Stimulated activated CD4-positive, alpha-beta T cell treated with anti-CD3 and anti-CD28 coated beads, Interleukin-4, amount 100 ng/mL, for 1 hour (primary cell): ENCODE results near the gene CUEDC2.

ENCODE experiments used
- DNase-seq: peaks from one replicate; pipeline ENCODE4 v3.0.0-alpha.2; 2020

Gene CUEDC2

DNA sequence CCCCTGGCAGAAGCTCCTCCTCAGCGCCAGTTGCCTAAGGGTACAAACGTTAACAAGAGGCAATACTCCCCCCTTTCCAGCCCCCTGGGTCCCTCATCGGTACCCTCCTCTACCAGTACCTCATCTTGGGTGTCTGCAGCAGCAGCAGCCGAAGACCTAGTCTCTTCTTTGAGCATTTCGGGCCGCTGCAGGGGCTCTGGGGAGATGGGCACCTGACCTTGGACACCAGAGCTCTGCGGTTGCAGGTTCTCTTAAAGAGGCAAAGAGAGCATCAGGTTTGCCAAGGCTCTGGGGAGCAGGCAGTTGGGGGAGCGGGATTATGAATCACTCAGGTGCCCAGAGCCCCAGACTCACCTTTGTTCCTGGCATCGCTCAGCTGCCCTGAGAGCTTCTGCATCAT, 8.2 kb downstream of the CUEDC2 start:
- no peak for DNase-seq

DNA sequence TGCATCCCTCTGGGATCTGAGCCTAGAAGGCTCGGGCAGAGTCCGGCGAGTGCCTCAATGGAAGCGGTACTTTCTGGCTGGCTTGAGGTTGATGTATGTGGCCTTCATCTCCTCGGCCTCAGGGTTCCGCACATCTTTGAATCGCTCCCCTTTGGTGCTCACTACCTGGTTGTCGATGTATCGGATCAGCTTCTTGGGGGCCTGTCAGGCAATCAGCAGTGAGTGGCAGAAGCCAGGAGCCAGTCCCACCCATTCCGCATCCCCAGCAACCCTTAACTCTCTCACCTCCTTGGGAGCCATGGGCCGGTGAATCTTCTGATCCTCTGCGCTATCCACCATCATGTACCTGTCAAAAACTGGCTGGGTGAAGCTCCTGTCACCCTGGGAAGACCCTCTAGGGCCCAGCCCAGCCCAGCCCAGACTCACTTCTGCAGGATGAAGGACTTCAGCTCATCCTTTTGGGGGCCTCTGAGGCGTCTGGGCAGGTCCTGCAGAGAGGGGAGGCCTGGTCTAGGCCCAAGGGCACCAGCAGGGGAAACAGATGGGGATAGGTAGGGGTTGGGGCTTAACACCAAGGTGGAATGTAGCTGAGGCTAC, 8.9 kb downstream of the CUEDC2 start:
- no peak for DNase-seq

DNA sequence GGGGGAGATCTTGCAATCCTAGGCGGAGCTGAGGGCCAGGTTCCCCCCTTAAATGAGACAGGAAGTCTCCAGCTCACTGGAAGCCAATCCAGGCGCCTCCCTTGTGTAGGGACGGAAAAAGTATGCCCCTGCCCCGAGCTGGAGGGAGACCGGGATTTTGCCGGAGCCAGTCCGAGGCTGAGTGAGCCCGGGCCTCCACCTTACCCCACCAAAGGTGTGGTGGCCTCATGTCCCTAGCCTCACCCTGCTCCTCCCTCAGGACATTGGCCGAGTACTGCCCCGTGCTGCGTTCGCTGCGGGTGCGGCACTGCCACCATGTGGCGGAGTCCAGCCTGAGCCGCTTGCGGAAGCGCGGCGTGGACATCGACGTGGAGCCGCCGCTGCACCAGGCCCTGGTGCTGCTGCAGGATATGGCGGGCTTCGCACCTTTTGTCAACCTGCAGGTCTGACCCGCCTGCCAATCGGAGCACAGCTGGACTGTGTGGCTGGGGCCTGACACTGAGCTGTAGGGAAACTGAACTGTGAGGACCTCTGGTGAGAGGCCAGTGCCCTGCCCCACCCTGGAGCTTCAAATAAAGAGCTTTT, 9.7 kb downstream of the CUEDC2 start:
- DNase-seq: peak; percentile 57

DNA sequence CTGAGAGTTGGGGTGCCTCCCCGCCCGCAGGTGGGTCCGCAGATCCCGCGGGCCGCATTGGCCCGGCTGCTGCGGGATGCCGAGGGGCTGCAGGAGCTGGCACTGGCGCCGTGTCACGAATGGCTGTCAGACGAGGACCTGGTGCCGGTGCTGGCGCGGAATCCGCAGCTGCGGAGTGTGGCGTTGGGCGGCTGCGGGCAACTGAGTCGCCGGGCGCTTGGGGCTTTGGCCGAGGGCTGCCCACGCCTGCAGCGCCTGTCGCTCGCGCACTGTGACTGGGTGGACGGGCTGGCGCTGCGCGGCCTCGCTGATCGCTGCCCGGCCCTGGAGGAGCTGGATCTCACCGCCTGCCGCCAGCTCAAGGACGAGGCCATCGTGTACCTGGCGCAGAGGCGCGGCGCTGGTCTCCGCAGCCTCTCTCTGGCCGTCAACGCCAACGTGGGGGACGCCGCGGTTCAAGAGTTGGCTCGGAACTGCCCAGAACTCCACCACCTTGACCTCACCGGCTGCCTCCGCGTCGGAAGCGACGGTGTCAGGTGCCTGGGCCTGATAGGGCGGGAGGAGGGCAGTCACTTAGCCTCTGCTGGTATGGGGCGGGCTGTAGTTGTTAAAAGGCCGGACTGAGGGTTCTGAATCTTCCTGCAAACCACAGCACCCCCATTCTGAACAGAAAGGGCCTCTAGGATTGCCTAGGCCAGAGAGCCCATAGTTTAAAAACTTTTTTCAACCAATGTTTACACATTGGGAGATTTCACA, 10.4 kb downstream of the CUEDC2 start:
- no peak for DNase-seq

DNA sequence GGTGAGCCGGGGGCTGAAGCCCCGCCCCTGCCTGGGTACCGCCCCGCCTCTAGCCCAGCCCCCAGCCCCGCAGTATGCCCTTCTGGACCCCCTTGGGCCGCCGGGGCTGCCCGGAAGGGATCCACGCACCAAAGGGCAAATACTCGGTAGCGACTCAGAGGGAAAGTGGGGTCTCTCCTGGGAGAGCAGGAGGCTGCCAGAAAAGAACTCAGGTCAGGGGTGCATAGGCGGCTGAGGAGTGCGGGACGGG, 10.9 kb downstream of the CUEDC2 start:
- DNase-seq: no peak

DNA sequence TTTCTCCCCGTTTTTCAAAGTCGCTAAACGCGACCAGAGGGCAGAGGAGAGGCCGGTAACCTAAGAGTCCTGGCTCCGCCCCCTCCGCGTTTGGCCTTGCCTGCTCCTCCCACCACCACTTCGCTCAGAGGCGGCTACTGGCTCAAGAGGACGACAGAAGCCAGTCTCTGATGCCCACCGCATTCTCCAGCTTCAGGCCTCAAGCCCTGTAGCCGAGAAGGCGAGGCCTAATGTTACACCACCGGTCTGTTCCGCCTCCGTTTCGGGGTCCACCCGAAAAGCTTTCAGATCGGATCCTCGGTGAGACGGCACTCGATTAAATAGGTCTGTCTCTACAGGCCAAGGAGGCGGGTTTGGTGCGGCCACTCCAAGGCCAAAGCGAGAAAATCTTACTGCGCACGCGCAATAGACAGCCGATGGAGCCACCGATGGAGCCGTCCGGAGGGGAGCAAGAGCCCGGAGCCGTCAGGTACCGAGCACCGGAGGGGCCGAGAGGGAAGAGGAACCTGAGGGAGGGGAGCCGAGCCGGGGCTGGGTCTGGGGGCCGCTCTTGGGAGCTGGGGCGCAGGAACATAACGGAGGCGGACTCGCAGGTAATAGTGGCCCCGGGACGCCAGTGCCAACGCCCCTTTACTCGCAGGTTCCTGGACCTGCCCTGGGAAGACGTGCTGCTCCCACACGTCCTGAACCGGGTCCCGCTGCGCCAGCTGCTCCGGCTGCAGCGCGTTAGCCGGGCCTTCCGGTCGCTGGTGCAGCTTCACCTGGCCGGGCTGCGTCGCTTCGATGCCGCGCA, 11.5 kb downstream of the CUEDC2 start, which contains the start of gene FBXL15:
Gene FBXL15, plus strand, starts transcription at position 123 of the 793 bp plus-strand sequence. Its CDS starts 294 bp downstream, at position 417.
- DNase-seq: peak; percentile 92

DNA sequence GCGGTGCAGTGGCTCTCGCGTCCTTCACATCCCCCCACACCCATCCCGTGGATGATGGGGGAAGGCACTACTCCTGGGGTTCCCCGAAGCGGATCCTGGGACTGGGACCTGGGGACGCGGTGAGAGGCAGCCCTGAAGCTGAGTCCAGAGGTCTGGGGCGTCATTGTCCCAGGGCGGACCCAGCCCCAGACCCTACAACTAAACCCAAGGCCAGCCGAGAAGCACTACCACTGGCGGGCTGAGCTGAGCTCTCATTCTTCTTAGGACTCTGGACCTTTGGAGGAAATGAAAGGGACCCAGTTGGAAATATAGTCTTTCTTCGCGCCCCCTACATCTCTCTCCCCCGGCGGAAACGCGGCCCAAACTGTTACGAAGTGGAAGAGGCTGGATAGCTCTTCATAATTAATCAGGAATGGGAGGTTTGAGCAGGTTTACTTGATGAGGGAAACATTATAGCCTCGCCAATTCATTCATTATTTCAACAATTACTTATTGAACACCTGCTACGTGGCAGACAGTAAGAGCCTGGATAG, 12.1 kb downstream of the CUEDC2 start:
- no peak for DNase-seq

DNA sequence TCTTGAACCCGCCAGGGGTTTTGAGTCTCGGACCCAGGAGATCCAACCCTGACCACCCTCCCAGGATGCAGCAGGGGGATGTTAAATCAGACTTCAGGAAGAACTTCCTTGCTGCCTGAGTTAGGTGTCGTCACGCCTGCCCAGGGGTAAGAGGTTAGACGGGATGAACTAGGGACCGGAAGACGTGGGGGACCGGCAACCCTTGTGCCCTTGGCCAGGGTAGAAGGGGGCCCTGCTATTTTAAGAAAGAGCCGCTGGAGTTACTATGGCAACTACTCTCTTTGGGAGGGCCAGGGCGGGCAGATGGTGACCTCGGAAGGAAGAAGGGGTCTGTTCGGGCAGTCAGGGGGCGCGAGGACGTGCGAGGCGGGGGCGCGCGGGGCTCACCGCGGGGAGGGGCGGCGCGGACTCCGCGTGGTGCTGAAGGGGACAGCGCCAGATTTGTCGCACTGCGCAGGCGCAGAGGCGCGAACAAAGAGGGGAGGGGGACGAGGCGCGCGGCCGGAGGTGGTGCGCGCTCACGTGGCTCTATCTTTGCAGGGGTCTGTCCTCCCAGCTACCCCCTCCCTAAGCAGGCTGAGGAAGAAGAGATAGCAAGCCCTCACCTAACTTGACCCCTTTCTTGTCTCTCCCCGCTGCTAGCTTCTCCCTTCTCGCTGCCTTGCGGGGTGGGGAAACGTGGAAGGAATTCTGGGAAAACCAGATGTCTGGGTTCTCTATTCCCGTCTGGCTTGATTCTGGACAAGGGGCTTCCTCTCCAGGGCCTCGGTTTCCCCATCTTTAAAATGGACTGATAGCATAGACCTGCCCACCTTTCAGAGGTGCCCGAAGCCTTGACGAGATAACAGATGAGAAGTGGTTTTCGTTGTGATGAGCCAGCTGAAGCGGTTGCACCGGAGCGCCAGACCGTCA, 12.8 kb downstream of the CUEDC2 start:
- peak; percentile 71 for DNase-seq

DNA sequence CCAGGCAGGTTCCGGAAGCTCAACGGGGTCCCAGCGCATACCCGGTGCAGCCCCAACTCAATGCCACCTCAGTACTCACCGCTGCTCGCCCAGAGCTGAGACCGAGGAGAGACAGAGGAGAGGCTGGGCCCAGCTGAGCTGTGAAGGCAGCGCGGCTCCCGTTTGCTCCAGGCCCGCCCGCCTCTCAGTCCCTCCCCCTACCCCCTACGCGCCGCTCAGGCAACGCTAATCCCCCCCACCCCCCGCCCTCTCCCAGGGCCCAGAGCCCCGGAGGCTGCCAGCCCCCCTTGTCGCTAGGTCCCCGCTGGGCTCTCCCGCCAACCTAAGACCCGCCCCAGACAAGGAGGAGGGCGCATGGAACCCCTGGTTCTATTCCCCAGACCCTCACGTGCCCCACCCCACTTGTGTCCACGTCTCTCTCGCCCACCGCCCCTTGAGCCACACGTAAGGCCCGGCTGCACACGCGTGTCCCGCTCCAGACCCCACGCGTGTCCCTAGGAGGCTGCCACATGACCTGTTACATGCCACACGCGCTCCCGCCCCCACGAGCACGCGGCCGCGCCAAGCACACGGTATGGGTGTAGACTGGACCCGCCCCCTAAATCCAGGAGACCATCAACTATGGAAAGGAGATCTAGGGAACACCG, 13.6 kb downstream of the CUEDC2 start, which contains the start of gene PSD:
Gene PSD, minus strand, starts transcription at position 164 of the 647 bp plus-strand sequence. CDS start 1,747 bp downstream, outside the sequence.
- DNase-seq: no peak

DNA sequence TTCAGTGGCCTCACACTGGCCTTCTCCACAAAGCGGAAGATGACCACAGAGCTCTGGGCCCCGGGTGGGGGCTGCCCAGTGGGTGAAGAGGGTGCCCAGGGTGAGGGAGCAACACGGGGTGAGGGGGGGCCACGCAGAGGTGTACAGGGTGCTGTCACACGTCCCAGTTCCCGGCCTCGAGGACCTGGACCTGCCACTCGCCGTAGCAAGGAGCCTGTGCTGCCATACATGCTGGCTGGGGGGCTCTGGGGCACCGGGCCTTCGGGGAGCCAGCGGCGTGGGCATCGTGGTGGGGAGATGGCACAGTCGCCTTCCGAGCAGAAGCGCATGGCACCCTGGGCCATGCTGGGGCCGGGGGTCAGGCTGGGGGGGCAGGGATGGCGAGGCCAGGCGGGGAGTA, 15.7 kb downstream of the CUEDC2 start:
- DNase-seq: no peak

DNA sequence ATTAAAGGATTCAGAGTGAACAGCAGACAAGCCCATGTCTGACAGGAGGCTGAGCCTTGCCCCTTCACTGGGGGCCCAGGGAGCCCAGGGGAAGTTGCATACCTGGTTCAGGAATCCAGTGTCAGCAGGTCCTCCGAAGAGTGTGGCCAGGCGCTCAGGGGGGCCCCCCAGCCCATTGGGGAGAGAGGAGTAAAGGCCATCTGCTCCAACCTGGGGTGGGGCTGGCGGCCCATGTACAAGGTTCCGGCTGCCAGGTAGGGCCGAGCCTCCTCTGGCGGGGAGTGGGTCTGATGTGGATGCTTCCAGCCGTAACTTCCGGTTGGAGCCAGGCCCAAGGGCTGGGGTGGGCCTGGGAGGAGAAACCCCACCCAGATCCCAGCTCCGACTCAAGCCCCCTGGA, 16.1 kb downstream of the CUEDC2 start:
- DNase-seq: no peak

DNA sequence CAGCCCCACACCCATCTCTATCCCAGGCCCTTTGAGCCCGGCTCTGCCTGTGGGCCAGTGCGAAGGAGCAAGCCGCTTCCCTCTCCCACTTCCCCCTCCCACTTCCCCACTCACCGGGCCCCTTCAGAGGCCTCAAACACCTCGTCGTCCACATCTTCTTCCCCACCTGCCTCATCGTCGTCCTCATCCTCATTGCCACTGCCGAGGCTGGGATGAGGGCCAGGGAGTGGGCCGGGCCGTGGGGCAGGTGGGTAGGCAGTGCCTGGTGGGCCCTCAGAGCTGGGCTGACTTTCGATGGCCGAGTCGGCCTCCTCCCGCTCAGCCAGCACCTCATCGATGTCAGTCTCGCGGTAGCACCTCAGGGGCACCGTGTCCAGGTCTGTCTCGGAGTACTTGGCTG, 17.6 kb downstream of the CUEDC2 start:
- DNase-seq: no peak

DNA sequence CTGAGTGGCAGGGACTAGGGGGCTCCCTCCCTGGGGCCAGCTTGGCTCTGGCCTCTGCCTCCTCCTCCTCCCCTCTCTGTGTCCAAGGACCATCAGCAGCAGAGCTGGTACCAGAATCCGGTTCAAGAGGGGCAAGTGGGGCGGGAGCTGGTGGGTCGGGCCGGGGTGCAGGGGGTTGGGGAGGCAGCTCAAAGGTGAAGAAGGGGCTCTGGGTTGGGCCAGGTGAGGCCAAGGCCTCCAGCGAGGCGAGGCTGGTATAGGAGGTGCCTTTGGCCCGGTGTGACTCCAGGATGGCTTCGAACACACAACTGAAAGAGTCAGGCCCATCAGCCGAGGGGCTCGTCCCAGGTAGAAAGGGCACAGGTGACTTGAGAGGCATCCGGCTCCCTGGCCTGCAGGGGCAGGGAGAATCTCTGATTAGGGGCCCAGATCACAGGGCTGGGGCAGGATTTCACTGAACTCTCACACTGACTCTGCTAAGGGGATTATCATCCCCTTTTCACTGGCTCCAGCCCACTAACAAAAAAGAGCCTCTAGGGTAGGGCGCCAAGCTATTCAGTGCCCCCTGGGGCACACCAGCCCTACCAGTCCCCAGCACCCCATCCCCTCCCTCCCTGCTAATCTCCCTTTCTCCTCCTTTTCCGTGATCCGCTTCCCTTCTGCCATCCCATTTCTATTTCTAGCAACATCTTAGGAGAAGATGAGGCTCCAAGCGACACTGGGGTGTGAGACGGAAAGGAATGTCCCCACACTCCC, 18.4 kb downstream of the CUEDC2 start:
- DNase-seq: no peak

DNA sequence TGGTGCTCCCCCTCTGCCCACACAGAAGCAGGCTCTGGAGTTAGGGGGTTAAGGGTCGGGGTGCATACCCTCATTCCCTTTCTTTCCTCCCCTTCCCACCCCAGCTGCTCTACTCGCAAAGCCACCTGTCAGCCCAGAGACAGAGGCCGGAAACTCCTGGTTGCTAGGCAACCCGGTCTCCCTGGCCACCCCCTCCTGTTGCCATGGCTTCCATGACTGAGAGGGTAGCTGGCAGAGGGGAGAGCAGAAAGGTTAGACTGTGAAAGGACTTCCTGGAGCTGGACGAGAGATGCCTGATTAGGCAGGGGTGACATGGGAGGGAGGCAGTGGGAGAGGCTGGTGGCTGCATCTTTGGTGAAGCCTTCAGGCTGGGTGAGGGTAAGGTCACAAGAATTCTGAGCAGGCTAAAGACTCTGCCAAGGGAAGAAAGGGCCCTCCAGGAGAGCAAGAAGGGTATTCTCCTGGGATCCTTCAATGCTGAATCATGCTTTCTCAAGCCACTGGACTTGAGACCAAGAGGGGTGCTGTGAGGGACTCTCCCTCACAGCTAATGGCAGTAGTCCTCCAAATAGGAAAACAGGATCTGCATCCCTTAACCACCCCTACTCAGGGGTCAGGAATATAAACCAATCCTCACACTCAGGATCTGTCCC, 19.2 kb downstream of the CUEDC2 start:
- no peak for DNase-seq

DNA sequence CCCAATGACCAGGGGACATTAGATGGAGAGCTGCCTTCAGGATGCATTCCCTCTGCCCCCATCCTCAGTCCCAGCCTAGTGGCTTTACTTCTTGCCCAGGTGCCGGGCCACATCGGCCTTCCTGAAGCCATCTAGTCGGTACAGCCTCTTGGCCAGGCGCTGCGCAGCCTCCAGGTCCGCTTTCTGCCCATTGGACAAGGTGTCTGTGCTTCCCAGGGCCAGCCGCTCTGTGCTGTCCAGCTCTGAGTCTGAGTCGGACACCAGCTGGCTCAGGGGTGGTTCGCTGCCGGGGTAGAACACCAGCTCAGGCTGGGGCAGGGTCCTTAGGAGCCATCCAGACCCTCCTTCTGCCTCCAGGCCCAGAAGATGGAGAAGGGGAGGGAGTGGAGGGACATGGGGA, 20.1 kb downstream of the CUEDC2 start:
- no peak for DNase-seq

DNA sequence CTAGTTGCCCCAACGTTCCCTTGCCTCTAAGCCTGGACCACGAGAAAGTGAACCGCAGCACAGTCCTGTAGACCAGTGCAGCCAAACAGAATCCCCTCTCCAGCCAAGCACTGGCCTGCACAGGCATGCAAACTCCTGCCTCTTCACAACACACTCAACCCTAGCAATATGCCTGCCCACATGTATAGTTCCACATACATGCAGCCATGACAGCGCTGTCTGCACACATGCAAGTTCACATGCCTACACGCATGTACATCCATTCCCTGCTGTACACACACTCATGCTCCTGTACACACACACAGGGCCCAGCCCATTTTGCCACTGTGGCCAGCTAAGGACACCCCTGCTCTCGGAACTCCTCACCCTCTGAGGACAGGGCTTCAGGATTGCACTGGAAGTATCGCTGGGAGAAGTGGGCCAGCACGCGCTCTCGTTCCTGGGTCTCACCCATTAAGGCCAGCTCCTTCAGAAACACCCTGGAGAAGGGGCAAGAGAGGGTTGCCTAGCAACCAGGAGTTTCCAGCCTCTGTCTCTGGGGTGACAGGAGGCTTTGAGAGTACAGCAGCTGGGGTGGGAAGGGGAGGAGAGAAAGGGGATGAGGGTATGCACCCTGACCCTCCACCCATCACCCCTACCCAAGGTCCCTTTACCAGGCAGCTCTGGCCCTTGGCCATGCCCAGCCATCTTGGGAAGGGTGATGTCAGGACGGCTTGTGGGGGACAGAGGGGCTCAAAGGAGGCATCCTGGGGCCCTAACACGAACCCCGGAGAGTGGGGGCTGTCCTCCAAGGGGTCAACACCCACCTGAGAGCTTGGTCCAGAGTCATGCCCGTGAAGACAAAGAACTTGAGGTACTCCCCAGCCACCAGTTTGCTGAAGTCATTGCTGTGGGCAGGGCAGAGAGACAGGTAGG, 20.8 kb downstream of the CUEDC2 start:
- no peak for DNase-seq

DNA sequence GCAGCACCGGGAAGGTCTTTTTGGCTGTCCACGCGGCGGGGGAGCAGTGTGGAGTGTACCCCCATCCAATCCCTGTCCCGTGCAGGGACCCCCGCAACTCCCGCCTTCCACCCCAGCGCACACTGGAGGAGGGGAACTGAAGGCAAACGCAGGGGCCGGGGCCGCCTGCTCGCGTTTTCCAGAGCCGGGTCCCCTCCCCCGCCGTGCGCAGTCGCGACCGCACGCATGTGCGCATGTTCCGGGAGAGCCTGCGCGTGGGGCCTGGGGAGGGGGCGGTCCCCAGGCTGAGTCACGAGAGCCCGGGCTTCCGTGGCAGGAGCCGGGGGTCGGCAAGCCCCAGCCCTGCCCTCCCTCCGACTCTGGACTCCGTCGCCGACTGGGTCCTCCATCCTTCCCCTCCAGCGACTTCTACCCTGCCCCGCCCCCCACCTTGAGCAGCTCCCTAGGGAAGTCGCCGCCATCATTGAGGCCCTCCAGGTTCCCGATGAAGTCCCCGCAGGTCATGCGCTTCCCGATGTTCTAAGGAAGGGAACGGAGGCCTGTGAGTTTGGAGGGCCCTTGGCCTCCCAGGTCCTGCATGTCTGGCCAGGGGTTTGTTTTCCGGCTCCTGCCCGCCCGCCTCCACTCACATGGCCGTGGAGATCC, 21.8 kb downstream of the CUEDC2 start:
- DNase-seq: peak; percentile 76

DNA sequence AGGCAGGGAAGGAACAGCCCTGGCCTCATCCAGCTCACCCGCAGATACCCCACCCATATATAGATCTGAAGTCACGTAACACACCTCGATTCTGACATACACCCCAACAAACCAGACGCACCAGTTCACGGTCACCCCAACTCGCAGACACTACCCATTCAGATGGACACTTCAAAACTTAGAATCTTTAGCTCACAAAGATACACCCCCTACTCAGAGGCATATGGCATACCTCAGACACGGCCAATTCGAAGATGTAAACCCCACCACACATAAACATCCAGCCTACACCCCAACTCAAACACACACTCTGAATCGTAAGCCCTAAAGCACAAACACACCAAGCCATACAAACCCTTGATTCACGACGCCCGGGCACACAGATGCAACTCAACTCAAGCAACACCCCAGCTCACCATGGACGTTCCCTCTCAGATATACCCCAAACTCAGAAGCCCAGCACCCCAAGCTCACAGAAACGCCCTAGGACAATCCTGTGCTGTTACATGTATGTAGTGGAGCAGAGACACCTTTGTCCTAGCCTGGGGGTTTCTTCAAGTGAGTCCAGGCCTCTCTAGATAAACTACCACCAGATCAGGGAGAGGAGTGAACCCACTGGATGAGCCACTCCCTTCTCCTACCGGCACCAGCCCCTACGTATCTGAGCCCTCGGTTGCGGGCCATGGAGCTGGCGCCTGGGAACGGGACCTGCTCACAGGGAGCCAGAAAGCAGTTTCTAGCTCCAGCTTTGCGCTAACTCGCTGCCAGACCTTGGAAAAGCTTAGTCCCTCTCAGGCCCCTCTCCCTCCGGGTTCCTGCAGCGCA, 22.6 kb downstream of the CUEDC2 start:
- no peak for DNase-seq
